HepG2 (cell line): ENCODE data around the gene TRMT6. TPM values are rescaled to one million over a fixed set of nuclear protein-coding genes. Genes with fewer than 3 reads are reported as not detected.

Experiments used
- ATAC-seq: fragments of 200-7000 bp; cut with Tn5 transposase; 3 replicates; pipeline ENCODE4 v1.9.1; 2020; ENCODE audit warnings: mild to moderate bottlenecking, moderate library complexity
- BruUV-seq: library from RNA; stranded (reverse); fragments of 400-500 nt; replicated peaks from 2 replicates; lab custom pipeline; 2021; lab: Mats Ljungman, UMichigan
- CTCF ChIA-PET: fragments of 300-600 bp; formaldehyde crosslinking; extraction: SDS; loops from one replicate; lab custom pipeline; 2021; ENCODE audit warnings: low total read pairs, inconsistent platforms, low intra/inter-chr PET ratio; lab: Yijun Ruan, JAX
- POLR2A ChIA-PET: fragments of 350-600 bp; sonication (Branson Sonifier 250); formaldehyde crosslinking; loops from one replicate; lab custom pipeline; 2020; ENCODE audit warnings: antibody characterized with exemption, inconsistent platforms; lab: Yijun Ruan, JAX
- DNase-seq: peaks from one replicate; pipeline ENCODE4 v3.0.0-alpha.2; 2015; ENCODE audit warnings: low spot score
- FAIRE-seq: peaks from 3 replicates; lab custom pipeline; 2011; peaks lifted over from hg19 to GRCh38; lab: Jason Lieb, UNC
- H2AFZ ChIP-seq: one replicate; pipeline ENCODE4 v1.6.1; 2011; ENCODE audit warnings: low read length, inconsistent platforms
- H3K27ac ChIP-seq: fragments of 300-600 bp; 3 replicates; pipeline ENCODE4 v1.8.0; 2011; ENCODE audit warnings: mixed run types, mild to moderate bottlenecking, mixed read lengths, low read length, inconsistent platforms; ENCODE audit not compliant: insufficient read depth; ENCODE audit errors: extremely low read length
- H3K27me3 ChIP-seq, 2 experiments: fragments of 200-600 bp in 1 of 2; 2 replicates in 1 of 2; 3 replicates in 1 of 2; pipeline versions ENCODE4 v1.6.0 to v1.8.0; 2011; ENCODE audit warnings: low read length in 2 of 2, mild to moderate bottlenecking in 2 of 2, moderate library complexity in 2 of 2, inconsistent platforms in 1 of 2; ENCODE audit not compliant: insufficient read depth in 2 of 2, control insufficient read depth in 1 of 2
- H3K36me3 ChIP-seq, 2 experiments: fragments of 200-600 bp in 1 of 2; replicated peaks in 1 of 2; 2 replicates in 1 of 2; 3 replicates in 1 of 2; pipeline versions ENCODE4 v1.5.1 to v1.8.0; 2011; ENCODE audit warnings: low read length in 2 of 2, inconsistent platforms in 1 of 2; ENCODE audit not compliant: insufficient read depth in 2 of 2, control insufficient read depth in 1 of 2
- H3K4me1 ChIP-seq: 2 replicates; pipeline ENCODE4 v1.5.1; 2012; ENCODE audit warnings: low read length, inconsistent platforms; ENCODE audit not compliant: insufficient read depth
- H3K4me2 ChIP-seq: 2 replicates; pipeline ENCODE4 v1.6.0; 2011; ENCODE audit warnings: low read depth, low read length, inconsistent platforms
- H3K4me3 ChIP-seq, 3 experiments: fragments of 200-600 bp in 1 of 3; sonication (generic), shearing (Covaris generic) in 1 of 3; replicated peaks in 1 of 3; 2 replicates each; pipeline ENCODE4 v1.5.1; 2011 to 2016; ENCODE audit warnings: low read length in 3 of 3, inconsistent platforms in 2 of 3, low read depth in 2 of 3, mild to moderate bottlenecking in 2 of 3, control low read depth in 1 of 3, mixed read lengths in 1 of 3; ENCODE audit not compliant: insufficient read depth in 1 of 3
- H3K79me2 ChIP-seq: one replicate; pipeline ENCODE4 v1.6.1; 2011; ENCODE audit warnings: low read length, inconsistent platforms; ENCODE audit not compliant: insufficient read depth
- H3K9ac ChIP-seq: 2 replicates; pipeline ENCODE4 v1.6.0; 2011; ENCODE audit warnings: mild to moderate bottlenecking, low read depth, low read length, inconsistent platforms; ENCODE audit not compliant: insufficient read depth
- H3K9me3 ChIP-seq: 2 replicates; pipeline ENCODE4 v1.5.1; 2012; ENCODE audit warnings: mild to moderate bottlenecking, low read length
- H4K20me1 ChIP-seq: 2 replicates; pipeline ENCODE4 v1.6.0; 2011; ENCODE audit warnings: inconsistent platforms, mild to moderate bottlenecking, low read length, moderate library complexity; ENCODE audit not compliant: insufficient read depth
- ATF7-NPFF ChIP-seq: sonication (generic); formaldehyde crosslinking; IDR thresholded peaks from 2 replicates; pipeline ENCODE4 v1.8.1; 2023; ENCODE audit warnings: mild to moderate bottlenecking, low read depth, missing genetic modification reagents, moderate library complexity
- BORCS8-MEF2B ChIP-seq: sonication (generic); formaldehyde crosslinking; IDR thresholded peaks from 2 replicates; pipeline ENCODE4 v1.8.0; 2022; ENCODE audit warnings: mild to moderate bottlenecking, missing genetic modification reagents
- CENPX ChIP-seq: sonication (generic); formaldehyde crosslinking; IDR thresholded peaks from 2 replicates; pipeline ENCODE4 v1.9.0; 2021; ENCODE audit warnings: mild to moderate bottlenecking, missing genetic modification reagents, moderate library complexity
- CTCF ChIP-seq: sonication (generic); formaldehyde crosslinking; IDR thresholded peaks from 2 replicates; pipeline ENCODE4 v1.5.0; 2020; ENCODE audit warnings: mild to moderate bottlenecking, missing genetic modification reagents, moderate library complexity
- E2F1 ChIP-seq: sonication (generic); formaldehyde crosslinking; IDR thresholded peaks from 2 replicates; pipeline ENCODE4 v1.5.0; 2020; ENCODE audit warnings: missing genetic modification reagents
- ELF3 ChIP-seq: IDR thresholded peaks from 2 replicates; pipeline ENCODE4 v1.6.1; 2016; ENCODE audit warnings: missing genetic modification reagents, missing compliant biosample characterization
- FIP1L1 ChIP-seq: fragments of 200-400 bp; formaldehyde crosslinking; IDR thresholded peaks from 2 replicates; pipeline ENCODE4 v1.6.1; 2018; ENCODE audit warnings: low read depth, mild to moderate bottlenecking, low read length, moderate library complexity, borderline replicate concordance; ENCODE audit not compliant: insufficient read depth
- GZF1 ChIP-seq: sonication (generic); formaldehyde crosslinking; IDR thresholded peaks from 2 replicates; pipeline ENCODE4 v1.5.1; 2020; ENCODE audit warnings: mild to moderate bottlenecking, missing genetic modification reagents
- MIER2 ChIP-seq: IDR thresholded peaks from 2 replicates; pipeline ENCODE4 v1.6.1; 2016; ENCODE audit warnings: missing biosample characterization, missing genetic modification reagents
- RAD21 ChIP-seq: fragments of 450-650 bp; formaldehyde crosslinking; IDR thresholded peaks from 2 replicates; pipeline ENCODE4 v1.5.0; 2020; ENCODE audit warnings: mild to moderate bottlenecking
- SKIL ChIP-seq: sonication (generic); formaldehyde crosslinking; IDR thresholded peaks from 2 replicates; pipeline ENCODE4 v1.8.0; 2022; ENCODE audit warnings: missing genetic modification reagents, mild to moderate bottlenecking, moderate library complexity, borderline replicate concordance
- STAG1 ChIP-seq: sonication (generic); formaldehyde crosslinking; IDR thresholded peaks from 2 replicates; pipeline ENCODE4 v1.4.0; 2020; ENCODE audit warnings: missing genetic modification reagents
- ZKSCAN1 ChIP-seq: fragments of 150-350 bp; IDR thresholded peaks from 2 replicates; pipeline ENCODE4 v1.6.1; 2014; ENCODE audit warnings: low read length
- ZNF124 ChIP-seq: sonication (generic); formaldehyde crosslinking; IDR thresholded peaks from 2 replicates; pipeline ENCODE4 v1.4.0; 2020; ENCODE audit warnings: missing genetic modification reagents
- ZNF160 ChIP-seq: sonication (generic); formaldehyde crosslinking; IDR thresholded peaks from 2 replicates; pipeline ENCODE4 v1.8.0; 2022; ENCODE audit warnings: mild to moderate bottlenecking, inconsistent platforms, missing genetic modification reagents
- ZNF230 ChIP-seq: sonication (generic); formaldehyde crosslinking; IDR thresholded peaks from 2 replicates; pipeline ENCODE4 v1.4.0; 2020; ENCODE audit warnings: mild to moderate bottlenecking, missing genetic modification reagents
- ZNF501 ChIP-seq: sonication (generic); formaldehyde crosslinking; IDR thresholded peaks from 2 replicates; pipeline ENCODE4 v1.5.1; 2020; ENCODE audit warnings: mild to moderate bottlenecking, moderate library complexity, missing genetic modification reagents
- ZNF644 ChIP-seq: IDR thresholded peaks from 2 replicates; pipeline ENCODE4 v1.6.1; 2016; ENCODE audit warnings: low read depth
- ZNF703 ChIP-seq: sonication (generic); formaldehyde crosslinking; IDR thresholded peaks from 2 replicates; pipeline ENCODE4 v1.5.1; 2020; ENCODE audit warnings: missing genetic modification reagents, mild to moderate bottlenecking, moderate library complexity, borderline replicate concordance
- WGBS: methylation state at CpG from one replicate; pipeline ENCODE4 v1.1.6; 2017; ENCODE audit warnings: low lambda C conversion rate; 5-methylcytosine and 5-hydroxymethylcytosine counted together
- in situ Hi-C: cut with HindIII; loops from 2 replicates; pipeline ENCODE4 v1.10.0; 2017; ENCODE audit warnings: low pct_unique_long_range_greater_than_20kb; ENCODE audit not compliant: extremely low pct_ligation_motif_present
- intact Hi-C: fragments of 100-400 bp; cut with micrococcal nuclease; formaldehyde crosslinking; loops from one replicate; pipeline ENCODE4 v1.10.0; 2022; ENCODE audit not compliant: unreplicated experiment
- polyA plus RNA-seq, 8 experiments: library from polyadenylated mRNA; depleted of rRNA in 3 of 8; stranded (reverse) in 7 of 8; unstranded in 1 of 8; fragments of >200 nt; fragmentation: Illumina TruSeq in 4 of 8; extraction: Trizol in 4 of 8; gene quantifications; 2 replicates each; pipeline versions ENCODE4 v1.2.1 to v1.2.3, GENCODE V29; 2011 to 2016; ENCODE audit warnings: low read depth in 4 of 8, missing spikeins in 1 of 8, mixed read lengths in 1 of 8; ENCODE audit not compliant: insufficient read depth in 1 of 8
- total RNA-seq, 5 experiments: library from RNA; depleted of rRNA; stranded (reverse); fragments of >200 nt; fragmentation: Illumina TruSeq; extraction: Trizol; gene quantifications; 2 replicates each; pipeline ENCODE4 v1.2.3, GENCODE V29; 2016; ENCODE audit warnings: low read depth in 1 of 5

Gene TRMT6
- total and polyA plus RNA-seq, 2 of the 13 experiments (the other 11 are each of a cell fraction or from before 2014, with no cell fraction given) = 10.5 to 37.8 TPM

- Histone ChIP-seq H3K79me2 (no peaks in the 10 kb centered on the region), H2AFZ (no peak overlapping the region), H4K20me1 (no peaks in the 10 kb centered on the region), H3K27me3 (no peaks in the 10 kb centered on the region), H3K4me2 (no peak overlapping the region), H3K27ac (no peak overlapping the region), H3K36me3 (peaks cover 0 to 2% of the 10 kb centered on the region in 2 experiments; a peak in 4 of 5 replicates), H3K9ac (no peak overlapping the region), H3K4me3 (no peak overlapping the region), H3K4me1 (peaks cover 9% of the 10 kb centered on the region; the same call in 1 of the 2 replicates), H3K9me3 (no peaks in the 10 kb centered on the region)
- intact Hi-C loops = loop anchor here (1.0 to 5.0 kb wide), 4 partner anchors 117 to 405 kb away; no protein-coding TSS in a partner anchor
- ChIA-PET CTCF (interaction anchor here (1.5 to 2.6 kb wide), 4 partner anchors 146 to 405 kb away, joined by 7 to 27 read pairs (median 9); no protein-coding TSS in a partner anchor), POLR2A (no interaction called here)
- no TSS peak for BruUV-seq
- DNase-seq (peak; percentile 71), ATAC-seq (peak; percentile 92), FAIRE-seq (peak; percentile 90)
- WGBS = 64% methylated on average over 7 of the region's 7 CpGs
- in situ Hi-C loops = loop anchor here (5.0 kb wide), 2 partner anchors 127 to 402 kb away; no protein-coding TSS in a partner anchor
- TF ChIP-seq ZNF644 (CRISPR knock-in tag) (no peak), BORCS8-MEF2B (no peak), CTCF (CRISPR knock-in tag) (peak; percentile 85), ZNF230 (no peak), STAG1 (CRISPR knock-in tag) (peak; percentile 94), ATF7-NPFF (no peak), ZNF124 (CRISPR knock-in tag) (0 out of 2 replicates have a peak, but pooled peaks have one; percentile 46), ZNF501 (CRISPR knock-in tag) (peak; percentile 49), ZNF160 (CRISPR knock-in tag) (no peak), GZF1 (0 out of 2 replicates have a peak, but pooled peaks have one; percentile 69), ZKSCAN1 (no peak), SKIL (0 out of 2 replicates have a peak, but pooled peaks have one; percentile 32), CENPX (CRISPR knock-in tag) (no peak), FIP1L1 (no peak), ELF3 (CRISPR knock-in tag) (0 out of 2 replicates have a peak, but pooled peaks have one; percentile 24), E2F1 (CRISPR knock-in tag) (no peak), ZNF703 (CRISPR knock-in tag) (no peak), RAD21 (CRISPR knock-in tag) (peak; percentile 64; the same call in 1 of the 2 replicates), MIER2 (peak; percentile 68; the same call in 1 of the 2 replicates)
These were observed 16.4 kb downstream of the TRMT6 start for GRCh38 chr20:5933802-5934436.
